ENCODE measurements around the gene CAPN5.

CAPN5 gene

DNA sequence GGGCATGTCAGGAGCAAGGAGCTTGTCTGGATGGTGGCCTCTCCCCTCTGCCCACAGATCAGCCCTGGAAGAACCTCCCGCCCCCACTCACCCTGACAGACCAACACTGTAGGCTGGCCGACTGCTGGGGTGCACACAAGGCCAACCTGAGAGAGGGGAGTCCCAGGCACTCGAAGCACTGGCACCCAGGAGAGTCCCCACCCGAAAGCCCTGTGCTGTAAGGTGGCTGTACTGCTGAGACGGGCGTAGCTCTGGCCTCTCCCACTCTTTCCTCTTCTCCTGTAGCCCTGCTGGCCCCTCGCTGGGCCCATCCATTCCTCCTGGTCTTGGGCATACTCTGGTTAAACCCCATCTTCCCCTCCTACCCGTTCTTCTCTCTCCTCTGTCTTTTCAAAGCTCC lies 101.0 kb downstream of the CAPN5 start:
- Histone ChIP-seq H3K36me3 (ENCODE audit: control insufficient read depth, insufficient read depth, low read length) (no peaks in the 10 kb centered on the region), H3K4me3 (replicated peaks; ENCODE audit: low read depth, low read length) (no peak overlapping the region), H3K27me3 (replicated peaks; ENCODE audit: control insufficient read depth, insufficient read depth, low read length) (no peaks in the 10 kb centered on the region; the same call in none of the 2 replicates)
- DNase-seq (ENCODE audit: extremely low read depth, insufficient read length), result no peak
- TF ChIP-seq, protein P1, sequence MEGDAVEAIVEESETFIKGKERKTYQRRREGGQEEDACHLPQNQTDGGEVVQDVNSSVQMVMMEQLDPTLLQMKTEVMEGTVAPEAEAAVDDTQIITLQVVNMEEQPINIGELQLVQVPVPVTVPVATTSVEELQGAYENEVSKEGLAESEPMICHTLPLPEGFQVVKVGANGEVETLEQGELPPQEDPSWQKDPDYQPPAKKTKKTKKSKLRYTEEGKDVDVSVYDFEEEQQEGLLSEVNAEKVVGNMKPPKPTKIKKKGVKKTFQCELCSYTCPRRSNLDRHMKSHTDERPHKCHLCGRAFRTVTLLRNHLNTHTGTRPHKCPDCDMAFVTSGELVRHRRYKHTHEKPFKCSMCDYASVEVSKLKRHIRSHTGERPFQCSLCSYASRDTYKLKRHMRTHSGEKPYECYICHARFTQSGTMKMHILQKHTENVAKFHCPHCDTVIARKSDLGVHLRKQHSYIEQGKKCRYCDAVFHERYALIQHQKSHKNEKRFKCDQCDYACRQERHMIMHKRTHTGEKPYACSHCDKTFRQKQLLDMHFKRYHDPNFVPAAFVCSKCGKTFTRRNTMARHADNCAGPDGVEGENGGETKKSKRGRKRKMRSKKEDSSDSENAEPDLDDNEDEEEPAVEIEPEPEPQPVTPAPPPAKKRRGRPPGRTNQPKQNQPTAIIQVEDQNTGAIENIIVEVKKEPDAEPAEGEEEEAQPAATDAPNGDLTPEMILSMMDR (IDR thresholded peaks at IDR 0.05; ENCODE audit: insufficient read depth, low read length, poor library complexity, severe bottlenecking), result no peak

DNA sequence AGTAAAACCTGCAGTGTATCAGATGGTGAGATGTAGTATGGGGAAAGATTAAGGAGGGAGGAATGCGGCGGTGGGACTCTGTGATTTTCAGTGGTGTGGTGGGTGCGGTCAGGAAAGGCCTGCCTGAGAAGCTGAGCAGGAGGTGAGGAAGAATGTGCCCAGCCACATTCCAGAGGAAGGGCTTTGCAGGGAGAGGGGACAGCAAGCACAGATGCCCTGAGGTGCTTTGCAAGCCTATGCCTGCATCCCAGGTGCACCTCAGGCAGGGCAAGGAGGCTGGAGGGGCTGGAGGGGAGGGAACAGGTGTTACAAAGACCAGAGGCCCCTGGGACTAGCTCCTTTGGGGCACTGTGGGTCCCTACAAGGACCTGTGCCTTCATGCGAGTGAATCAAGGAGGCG lies 103.3 kb downstream of the CAPN5 start:
- TF ChIP-seq, protein P1 (IDR thresholded peaks at IDR 0.05; ENCODE audit: insufficient read depth, low read length, poor library complexity, severe bottlenecking), result no peak
- H3K4me3 ChIP-seq (replicated peaks; ENCODE audit: low read depth, low read length), result no peak overlapping the region
- no peaks in the 10 kb centered on the region; the same call in none of the 2 replicates for H3K27me3 ChIP-seq (replicated peaks; ENCODE audit: control insufficient read depth, insufficient read depth, low read length)
- DNase-seq (ENCODE audit: extremely low read depth, insufficient read length), result no peak
- no peaks in the 10 kb centered on the region for H3K36me3 ChIP-seq (ENCODE audit: control insufficient read depth, insufficient read depth, low read length)

DNA sequence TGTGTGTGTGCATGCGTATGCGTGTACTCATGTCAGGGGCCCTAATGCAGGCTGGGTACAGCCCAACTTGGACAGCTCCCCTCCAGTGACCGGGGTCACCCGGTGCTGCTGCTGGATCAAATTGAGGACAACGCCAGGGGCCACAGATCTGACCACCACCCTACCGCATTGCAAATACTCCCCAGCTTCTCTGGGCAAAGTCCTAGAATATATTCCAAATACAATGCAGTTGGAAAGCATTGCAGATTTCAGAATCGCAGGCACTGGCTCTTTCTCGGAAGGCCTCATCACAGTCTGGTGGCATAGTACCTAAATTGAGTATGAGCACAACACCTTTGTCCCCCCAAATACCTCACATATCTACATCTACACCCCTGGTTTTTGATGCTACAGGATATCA lies 104.5 kb downstream of the CAPN5 start:
- DNase-seq (ENCODE audit: extremely low read depth, insufficient read length), result no peak
- Histone ChIP-seq H3K4me3 (replicated peaks; ENCODE audit: low read depth, low read length) (no peak overlapping the region), H3K36me3 (ENCODE audit: control insufficient read depth, insufficient read depth, low read length) (no peaks in the 10 kb centered on the region), H3K27me3 (replicated peaks; ENCODE audit: control insufficient read depth, insufficient read depth, low read length) (no peaks in the 10 kb centered on the region; the same call in none of the 2 replicates)
- TF ChIP-seq, protein P1 (IDR thresholded peaks at IDR 0.05; ENCODE audit: insufficient read depth, low read length, poor library complexity, severe bottlenecking), result no peak

DNA sequence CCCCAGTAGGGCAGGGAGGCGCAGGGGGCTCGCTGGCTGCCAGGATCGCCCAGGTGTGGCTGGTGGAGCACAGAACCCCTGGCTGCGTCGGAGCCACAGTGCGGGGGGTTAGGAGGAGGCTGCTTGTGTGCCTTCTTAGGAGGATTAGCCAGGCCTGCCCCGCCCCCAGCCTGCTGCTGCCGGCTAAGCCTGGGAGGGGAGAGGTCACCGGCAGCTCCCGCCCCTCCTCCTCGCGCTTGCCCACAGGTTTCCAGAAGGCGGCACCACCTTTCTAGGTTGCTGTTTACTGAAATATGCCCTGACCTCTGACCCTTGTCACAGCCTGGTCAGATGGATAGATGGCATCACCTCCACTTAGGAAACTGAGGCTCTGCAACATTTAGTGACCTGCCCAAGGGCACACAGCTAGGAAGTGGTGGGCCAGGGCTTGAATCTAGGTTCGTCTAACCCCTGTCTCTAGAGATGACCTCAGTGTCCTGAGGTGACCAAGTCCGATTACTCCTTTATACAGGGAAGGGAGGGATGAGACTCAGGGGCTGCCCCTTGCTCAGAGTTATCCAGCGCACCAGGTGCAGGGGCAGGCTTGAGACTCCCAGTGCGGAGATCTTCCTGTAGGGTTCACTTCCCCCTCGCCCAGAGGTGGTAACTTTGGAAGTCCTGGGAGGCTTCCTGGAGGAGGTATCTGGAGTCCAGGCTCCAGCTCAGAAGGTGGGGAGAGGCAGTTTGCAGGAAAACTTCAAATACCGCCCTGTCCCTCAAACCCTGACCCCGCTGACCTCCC lies 105.3 kb downstream of the CAPN5 start:
- TF ChIP-seq, protein P1 (IDR thresholded peaks at IDR 0.05; ENCODE audit: insufficient read depth, low read length, poor library complexity, severe bottlenecking), result no peak
- H3K27me3 ChIP-seq (replicated peaks; ENCODE audit: control insufficient read depth, insufficient read depth, low read length), result no peaks in the 10 kb centered on the region; the same call in none of the 2 replicates
- no peak overlapping the region for H3K4me3 ChIP-seq (replicated peaks; ENCODE audit: low read depth, low read length)
- DNase-seq (ENCODE audit: extremely low read depth, insufficient read length), result no peak
- no peaks in the 10 kb centered on the region for H3K36me3 ChIP-seq (ENCODE audit: control insufficient read depth, insufficient read depth, low read length)

DNA sequence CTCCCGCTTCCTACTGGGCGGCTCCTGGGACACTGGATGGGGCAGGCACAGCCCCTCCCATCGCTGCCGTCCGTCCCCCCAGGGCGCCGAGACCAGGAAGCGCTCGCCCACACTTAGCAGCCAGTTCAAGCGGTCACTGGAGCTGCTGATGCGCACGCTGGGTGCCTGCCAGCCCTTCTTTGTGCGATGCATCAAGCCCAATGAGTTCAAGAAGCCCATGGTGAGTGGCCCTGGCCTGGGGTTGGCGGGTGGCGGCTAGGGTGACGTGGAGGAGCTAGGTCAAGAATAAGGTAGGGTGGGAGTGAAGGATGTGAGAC lies 105.9 kb downstream of the CAPN5 start:
- H3K27me3 ChIP-seq (replicated peaks; ENCODE audit: control insufficient read depth, insufficient read depth, low read length), result no peaks in the 10 kb centered on the region; the same call in none of the 2 replicates
- no peak for DNase-seq (ENCODE audit: extremely low read depth, insufficient read length)
- H3K4me3 ChIP-seq (replicated peaks; ENCODE audit: low read depth, low read length), result no peak overlapping the region
- TF ChIP-seq, protein P1 (IDR thresholded peaks at IDR 0.05; ENCODE audit: insufficient read depth, low read length, poor library complexity, severe bottlenecking), result no peak
- no peaks in the 10 kb centered on the region for H3K36me3 ChIP-seq (ENCODE audit: control insufficient read depth, insufficient read depth, low read length)

All from GM06990 (cell line).